C4-2B (cell line): ENCODE data around the gene SMIM10.

Source experiments
- H3K27ac ChIP-seq: fragments of 450-650 bp; 2 replicates; pipeline ENCODE4 v1.5.1; 2017
- ZFX ChIP-seq: fragments of 450-650 bp; IDR thresholded peaks from 2 replicates; pipeline ENCODE4 v1.6.1; 2017
- TF ChIP-seq, protein P1 (sequence below): fragments of 450-650 bp; conservative IDR thresholded peaks from 2 replicates; pipeline ENCODE4 v1.5.1; 2017; ENCODE audit warnings: mild to moderate bottlenecking

Gene SMIM10

DNA sequence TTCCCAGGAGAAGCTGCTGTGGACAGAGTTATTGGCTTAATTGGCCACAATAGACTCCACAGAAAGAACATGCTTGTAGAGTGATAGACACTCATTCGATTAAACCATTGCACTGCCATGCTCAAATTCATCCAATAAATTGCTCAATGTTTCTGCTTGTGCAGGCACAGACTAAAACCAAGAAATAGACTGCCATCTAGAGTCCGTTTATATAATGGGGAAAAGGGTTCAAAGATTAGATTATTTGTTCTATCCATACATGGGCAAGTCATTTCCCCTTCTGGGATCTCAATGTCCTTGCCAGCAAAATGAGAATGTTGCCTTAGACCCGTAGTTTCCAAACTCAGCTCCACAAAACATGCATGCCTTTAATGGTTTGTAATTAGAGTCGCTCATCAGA is 8.7 kb downstream of the SMIM10 start:
- no peak overlapping the region for H3K27ac ChIP-seq
- TF ChIP-seq, protein P1, sequence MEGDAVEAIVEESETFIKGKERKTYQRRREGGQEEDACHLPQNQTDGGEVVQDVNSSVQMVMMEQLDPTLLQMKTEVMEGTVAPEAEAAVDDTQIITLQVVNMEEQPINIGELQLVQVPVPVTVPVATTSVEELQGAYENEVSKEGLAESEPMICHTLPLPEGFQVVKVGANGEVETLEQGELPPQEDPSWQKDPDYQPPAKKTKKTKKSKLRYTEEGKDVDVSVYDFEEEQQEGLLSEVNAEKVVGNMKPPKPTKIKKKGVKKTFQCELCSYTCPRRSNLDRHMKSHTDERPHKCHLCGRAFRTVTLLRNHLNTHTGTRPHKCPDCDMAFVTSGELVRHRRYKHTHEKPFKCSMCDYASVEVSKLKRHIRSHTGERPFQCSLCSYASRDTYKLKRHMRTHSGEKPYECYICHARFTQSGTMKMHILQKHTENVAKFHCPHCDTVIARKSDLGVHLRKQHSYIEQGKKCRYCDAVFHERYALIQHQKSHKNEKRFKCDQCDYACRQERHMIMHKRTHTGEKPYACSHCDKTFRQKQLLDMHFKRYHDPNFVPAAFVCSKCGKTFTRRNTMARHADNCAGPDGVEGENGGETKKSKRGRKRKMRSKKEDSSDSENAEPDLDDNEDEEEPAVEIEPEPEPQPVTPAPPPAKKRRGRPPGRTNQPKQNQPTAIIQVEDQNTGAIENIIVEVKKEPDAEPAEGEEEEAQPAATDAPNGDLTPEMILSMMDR, result peak; percentile 62
- TF ChIP-seq ZFX, result no peak

DNA sequence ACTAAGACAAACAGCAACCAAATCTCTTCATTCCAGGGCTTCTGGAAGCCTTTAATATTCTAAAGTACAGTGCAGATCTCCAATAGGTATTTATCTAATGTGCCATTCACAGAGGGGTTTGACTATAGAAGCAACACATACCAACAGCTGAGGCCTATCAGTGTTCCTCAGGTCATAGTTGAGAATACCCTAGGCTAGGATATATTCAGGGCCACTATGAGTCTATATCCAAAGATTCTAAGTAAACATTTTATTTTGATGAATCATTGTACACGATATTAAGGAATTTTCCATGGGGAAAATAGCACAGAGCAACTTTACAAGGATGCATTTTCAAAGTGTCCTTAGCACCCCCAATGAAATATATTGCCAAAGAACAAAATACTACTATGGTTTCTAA is 9.7 kb downstream of the SMIM10 start:
- TF ChIP-seq, protein P1, result no peak
- TF ChIP-seq ZFX, result no peak
- no peak overlapping the region for H3K27ac ChIP-seq

- TF ChIP-seq, protein P1, result no peak
- no peak for TF ChIP-seq ZFX
- peak overlapping the region; percentile 39 for H3K27ac ChIP-seq
Measured at GRCh38 chrX:135003876-135004623, 13.3 kb downstream of the SMIM10 start.

DNA sequence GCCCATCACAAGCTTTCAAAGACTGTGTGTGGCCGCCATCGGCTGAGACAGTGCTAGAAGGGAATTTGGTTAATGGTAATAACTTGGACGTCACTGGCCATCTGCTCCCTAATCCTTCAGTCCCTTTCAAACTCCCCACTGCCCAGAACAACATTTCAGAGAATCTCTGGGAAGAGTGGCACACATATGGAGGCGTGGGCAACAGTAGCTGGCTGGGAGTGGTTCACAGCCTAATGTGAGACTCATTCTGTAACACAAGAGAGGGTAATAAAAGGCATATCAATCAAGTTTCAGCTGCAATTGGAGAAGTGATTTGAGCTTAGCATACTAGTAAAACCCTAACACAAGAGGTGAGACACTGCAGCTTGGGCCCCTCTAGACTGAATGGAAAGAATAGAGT is 15.4 kb downstream of the SMIM10 start:
- TF ChIP-seq ZFX, result no peak
- TF ChIP-seq, protein P1, result no peak
- no peak overlapping the region for H3K27ac ChIP-seq

- TF ChIP-seq ZFX, result no peak
- TF ChIP-seq, protein P1, result no peak
- H3K27ac ChIP-seq, result no peak overlapping the region
Measured at GRCh38 chrX:135009057-135009610, 18.3 kb downstream of the SMIM10 start.

- no peak overlapping the region for H3K27ac ChIP-seq
- no peak for TF ChIP-seq ZFX
- TF ChIP-seq, protein P1, result no peak
Measured at GRCh38 chrX:135009838-135010237, 19.0 kb downstream of the SMIM10 start.

- TF ChIP-seq ZFX, result no peak
- TF ChIP-seq, protein P1, result no peak
- H3K27ac ChIP-seq, result no peak overlapping the region
Measured at GRCh38 chrX:135010921-135011320, 20.1 kb downstream of the SMIM10 start.
